Measurements from ENCODE around the gene FKBP2.
A peak's percentile ranks its signal among the peaks of the same experiment; 100 is the strongest.

The FKBP2 gene

GRCh38 chr11:64265176-64266160, 24.6 kb downstream of the FKBP2 start:
- no peak for DNase-seq

- no peak for DNase-seq
Observed at GRCh38 chr11:64266339-64266738, 25.4 kb downstream of the FKBP2 start.

GRCh38 chr11:64267207-64267945, 26.5 kb downstream of the FKBP2 start:
- DNase-seq: no peak

- DNase-seq: no peak
Observed at GRCh38 chr11:64268025-64268892, 27.4 kb downstream of the FKBP2 start.

- no peak for DNase-seq
Observed at GRCh38 chr11:64268893-64269539, 28.1 kb downstream of the FKBP2 start.

GRCh38 chr11:64269540-64270220, 28.8 kb downstream of the FKBP2 start:
- DNase-seq: peak; percentile 97

- no peak for DNase-seq
Observed at GRCh38 chr11:64275031-64275800, 34.3 kb downstream of the FKBP2 start.

GRCh38 chr11:64275841-64276240, 34.9 kb downstream of the FKBP2 start:
- no peak for DNase-seq

- DNase-seq: no peak
Observed at GRCh38 chr11:64276653-64277431, 35.9 kb downstream of the FKBP2 start.

- no peak for DNase-seq
Observed at GRCh38 chr11:64278576-64279190, 37.8 kb downstream of the FKBP2 start.

- no peak for DNase-seq
Observed at GRCh38 chr11:64281957-64282770, 41.3 kb downstream of the FKBP2 start.

GRCh38 chr11:64283092-64283491, 42.2 kb downstream of the FKBP2 start:
- no peak for DNase-seq

- peak; percentile 86 to 88 for DNase-seq
Observed at GRCh38 chr11:64284048-64284961, 43.4 kb downstream of the FKBP2 start, which contains the start of gene BAD. BAD (minus strand) TSS chr11:64284665; CDS start chr11:64284368, 297 bp downstream.

GRCh38 chr11:64284962-64285884, 44.3 kb downstream of the FKBP2 start, which contains the start of gene GPR137:
GPR137 (plus strand) TSS chr11:64285848; CDS start chr11:64286525, 677 bp downstream.
- peak; percentile 87 to 90 for DNase-seq

- DNase-seq: no peak
Observed at GRCh38 chr11:64285885-64286800, 45.2 kb downstream of the FKBP2 start.

Data from activated CD4-positive, alpha-beta T cell treated with anti-CD3 and anti-CD28 coated beads, Interleukin-2, amount 50 U/mL, for 4 hours (primary cell).